ENCODE measurements around the gene SLC24A3.

GRCh38 chr20:19738951-19739350 lies 526.5 kb downstream of the SLC24A3 start:
- TF ChIP-seq EZH2 (IDR thresholded peaks at IDR 0.05; ENCODE audit: insufficient read depth, low read length): no peak
- TF ChIP-seq CTCF (IDR thresholded peaks at IDR 0.05; ENCODE audit: insufficient read depth, low read depth, low read length): no peak

All from astrocyte (in vitro differentiated cells and primary cell).